GM12874 (cell line): Measurements from ENCODE around the gene FGF18.

ENCODE experiments used
- TF ChIP-seq, protein P1 (sequence below): IDR thresholded peaks from 2 replicates; pipeline ENCODE4 v1.5.1; 2011; ENCODE audit warnings: low read depth, mild to moderate bottlenecking, control low read depth, low read length, moderate library complexity; ENCODE audit not compliant: insufficient read depth

FGF18 gene

DNA sequence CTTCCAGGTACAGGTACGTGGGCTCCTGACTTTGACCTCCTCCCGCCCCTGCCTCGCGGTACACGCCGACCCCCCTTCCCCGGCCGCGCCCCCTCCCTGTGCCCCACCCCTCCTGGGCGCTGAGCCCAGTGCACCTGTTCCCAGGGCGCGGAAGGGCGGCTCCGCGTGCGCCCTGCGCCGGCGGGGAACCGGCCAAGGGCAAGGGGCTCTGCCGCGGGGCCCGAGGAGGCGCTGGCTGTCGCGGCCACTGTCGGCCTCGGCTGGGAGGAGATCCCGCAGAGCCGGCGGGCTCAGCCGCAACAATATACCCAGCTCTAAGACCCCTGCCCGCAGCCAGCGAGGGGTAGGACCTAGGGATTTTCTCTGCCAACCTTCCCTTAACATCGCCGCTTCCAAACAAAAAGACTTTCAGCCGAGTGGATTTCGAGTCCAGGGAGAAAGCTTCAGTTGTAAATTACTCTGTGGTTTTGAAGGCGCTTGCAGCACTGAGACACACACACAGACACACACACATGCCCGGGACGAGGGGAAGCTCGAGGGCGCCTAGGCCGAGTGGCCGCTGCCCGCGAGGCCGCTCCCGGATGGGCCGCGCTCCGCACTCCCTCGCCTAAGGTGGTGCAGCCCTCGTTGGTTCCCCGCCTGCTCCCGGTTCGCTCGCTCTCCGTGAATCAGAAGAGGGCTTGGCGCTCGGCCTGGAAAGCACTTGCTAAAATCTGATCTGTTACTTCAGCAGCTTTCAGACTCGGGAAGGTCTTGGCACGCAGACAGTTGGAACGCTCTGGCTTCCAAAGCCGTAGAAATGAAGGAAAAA, 1.2 kb downstream of the FGF18 start:
- TF ChIP-seq, protein P1, sequence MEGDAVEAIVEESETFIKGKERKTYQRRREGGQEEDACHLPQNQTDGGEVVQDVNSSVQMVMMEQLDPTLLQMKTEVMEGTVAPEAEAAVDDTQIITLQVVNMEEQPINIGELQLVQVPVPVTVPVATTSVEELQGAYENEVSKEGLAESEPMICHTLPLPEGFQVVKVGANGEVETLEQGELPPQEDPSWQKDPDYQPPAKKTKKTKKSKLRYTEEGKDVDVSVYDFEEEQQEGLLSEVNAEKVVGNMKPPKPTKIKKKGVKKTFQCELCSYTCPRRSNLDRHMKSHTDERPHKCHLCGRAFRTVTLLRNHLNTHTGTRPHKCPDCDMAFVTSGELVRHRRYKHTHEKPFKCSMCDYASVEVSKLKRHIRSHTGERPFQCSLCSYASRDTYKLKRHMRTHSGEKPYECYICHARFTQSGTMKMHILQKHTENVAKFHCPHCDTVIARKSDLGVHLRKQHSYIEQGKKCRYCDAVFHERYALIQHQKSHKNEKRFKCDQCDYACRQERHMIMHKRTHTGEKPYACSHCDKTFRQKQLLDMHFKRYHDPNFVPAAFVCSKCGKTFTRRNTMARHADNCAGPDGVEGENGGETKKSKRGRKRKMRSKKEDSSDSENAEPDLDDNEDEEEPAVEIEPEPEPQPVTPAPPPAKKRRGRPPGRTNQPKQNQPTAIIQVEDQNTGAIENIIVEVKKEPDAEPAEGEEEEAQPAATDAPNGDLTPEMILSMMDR = no peak

DNA sequence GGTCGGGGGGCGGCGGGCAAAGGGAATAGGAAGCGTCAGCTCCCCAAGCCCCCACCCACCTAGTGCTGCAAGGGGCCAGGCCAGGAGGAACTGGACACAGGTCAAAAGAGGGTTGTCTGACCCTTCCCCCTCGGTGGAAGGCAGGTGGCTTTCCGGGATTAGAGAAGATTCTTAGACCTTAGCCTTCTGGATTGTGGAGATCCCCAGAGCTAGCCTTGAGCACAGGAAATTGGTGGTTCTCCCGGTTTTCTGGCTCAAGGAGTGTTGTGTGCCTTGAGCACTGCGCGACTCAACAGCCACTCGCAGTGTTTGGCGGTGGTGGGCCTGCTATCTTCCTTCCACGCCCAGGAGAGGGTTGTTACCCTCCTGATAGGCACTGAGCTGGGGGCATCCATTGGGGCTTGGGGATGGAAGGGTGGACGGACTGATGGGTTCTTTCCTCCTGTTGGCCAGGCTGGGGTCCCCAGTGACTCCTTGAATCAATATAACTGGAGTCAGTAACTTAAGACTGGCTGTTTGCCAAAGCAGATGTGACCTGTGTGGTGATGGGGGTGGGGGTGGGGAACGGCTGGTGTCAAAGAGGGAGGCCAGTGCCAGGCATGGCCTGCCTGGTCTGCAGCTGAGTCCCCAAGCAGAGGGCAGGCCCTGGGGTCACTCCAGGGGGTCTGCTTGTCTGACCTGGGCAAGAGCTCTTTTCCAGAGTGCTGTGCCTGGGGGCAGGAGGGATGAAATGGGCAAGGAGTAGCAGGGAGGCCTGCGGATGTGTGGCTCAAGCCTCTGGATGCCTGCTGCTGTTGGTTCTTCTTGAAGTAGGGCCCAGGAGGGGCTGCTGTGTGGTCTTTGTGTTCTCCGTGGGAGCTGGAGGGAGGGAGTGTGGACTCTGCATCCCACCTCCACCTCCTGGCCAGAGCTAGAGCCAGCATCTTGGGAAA, 2.1 kb downstream of the FGF18 start:
- TF ChIP-seq, protein P1 = no peak

DNA sequence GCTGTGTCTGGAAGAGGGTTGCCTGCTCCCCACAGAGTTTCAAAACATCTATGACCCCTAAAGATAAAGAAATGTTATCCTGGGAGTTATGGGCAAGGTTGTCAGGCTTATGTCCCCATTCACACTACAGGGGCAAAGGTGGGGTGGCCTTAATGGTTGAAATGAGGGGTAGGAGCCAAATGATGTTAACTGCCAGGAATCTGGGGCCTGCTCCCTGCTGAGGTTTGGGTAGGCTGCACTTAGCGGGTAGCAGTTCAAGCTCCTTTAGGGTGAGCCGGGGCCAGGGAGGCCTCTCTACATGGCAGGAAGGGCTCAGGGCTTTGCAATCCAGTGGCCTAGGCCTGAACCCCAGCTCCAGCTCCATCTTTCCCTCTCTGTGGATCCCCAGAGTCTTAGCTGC, 3.0 kb downstream of the FGF18 start:
- TF ChIP-seq, protein P1 = no peak

DNA sequence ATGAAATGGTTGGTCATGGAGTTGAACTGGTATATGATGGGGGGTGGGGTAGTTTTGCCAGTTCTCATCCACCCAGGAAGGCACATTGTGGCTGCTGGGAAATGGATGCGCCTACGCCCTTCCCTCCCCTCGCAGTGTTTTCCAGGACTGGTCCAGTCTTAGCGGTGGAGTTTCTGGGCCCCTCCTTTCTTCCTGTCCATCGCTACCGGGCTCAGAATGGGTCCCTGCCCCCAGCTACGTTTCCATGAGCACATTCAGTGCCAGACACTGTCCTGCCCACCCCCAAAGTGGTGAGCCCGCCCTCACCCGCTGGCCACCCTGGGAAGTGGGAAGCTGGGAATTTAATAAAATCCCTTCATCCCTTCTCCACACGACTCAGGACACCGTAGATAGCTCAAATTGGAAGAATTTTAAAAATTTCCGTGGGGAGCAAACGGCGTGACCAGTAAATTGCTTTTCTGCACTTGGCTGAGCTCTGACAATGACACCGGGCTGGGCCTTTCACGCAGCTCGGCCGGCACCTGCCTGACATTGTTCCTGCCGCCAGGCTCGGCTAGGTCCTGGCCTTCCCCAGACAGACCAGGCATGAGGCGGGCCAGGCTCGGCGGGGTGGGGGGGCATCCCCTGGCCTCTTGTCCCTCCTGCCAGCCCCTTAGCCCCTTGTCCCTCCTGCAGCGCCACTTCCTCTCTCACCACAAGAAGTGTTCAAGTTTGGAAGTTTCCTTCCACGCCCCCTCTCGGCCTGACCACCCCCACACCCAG, 3.6 kb downstream of the FGF18 start:
- TF ChIP-seq, protein P1 = no peak

DNA sequence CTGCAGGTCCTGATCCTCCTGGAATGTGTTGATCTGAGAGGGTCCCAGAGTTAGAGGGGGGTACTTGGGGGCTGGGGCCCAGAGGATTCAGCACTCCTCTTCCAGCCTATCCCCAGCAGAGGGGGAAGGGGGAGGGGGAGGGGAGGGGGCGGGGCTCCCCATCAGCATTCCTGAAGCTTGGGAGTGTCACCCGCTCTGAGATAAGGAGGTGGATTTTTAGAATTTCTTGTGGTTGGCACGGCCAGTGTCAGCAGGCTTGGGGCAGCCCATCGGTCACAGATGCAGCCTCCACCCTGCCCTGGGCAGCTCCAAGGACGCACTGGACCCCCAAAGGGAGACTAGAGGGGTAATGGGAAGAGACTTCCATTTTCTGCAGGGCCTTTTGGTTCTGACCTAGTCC, 5.3 kb downstream of the FGF18 start:
- TF ChIP-seq, protein P1 = no peak

DNA sequence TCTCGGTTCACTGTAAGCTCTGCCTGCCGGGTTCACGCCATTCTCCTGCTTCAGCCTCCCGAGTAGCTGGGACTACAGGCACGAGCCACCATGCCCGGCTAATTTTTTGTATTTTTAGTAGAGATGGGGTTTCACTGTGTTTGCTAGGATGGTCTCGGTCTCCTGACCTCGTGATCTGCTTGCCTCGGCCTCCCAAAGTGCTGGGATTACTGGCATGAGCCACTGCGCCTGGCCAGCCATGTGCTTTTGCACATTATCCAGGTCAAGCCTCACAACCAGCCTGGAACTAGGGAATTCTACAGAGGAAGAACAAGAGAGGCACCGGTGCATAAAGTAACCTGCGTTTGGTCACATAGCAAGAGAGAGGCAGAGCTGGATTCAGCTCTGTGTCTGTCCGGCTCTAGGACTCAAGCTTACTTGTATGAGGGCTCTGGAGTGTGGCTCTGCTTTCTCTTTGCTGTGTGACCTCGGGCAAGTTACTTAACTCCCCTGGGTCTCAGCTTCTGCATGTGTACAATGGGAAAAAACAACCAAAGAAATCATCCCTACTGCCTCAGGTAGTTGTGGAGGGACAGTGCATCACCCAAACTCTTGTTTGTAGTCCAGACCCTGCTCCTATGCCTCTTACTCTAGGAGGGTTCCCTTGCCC, 6.3 kb downstream of the FGF18 start:
- TF ChIP-seq, protein P1 = no peak

DNA sequence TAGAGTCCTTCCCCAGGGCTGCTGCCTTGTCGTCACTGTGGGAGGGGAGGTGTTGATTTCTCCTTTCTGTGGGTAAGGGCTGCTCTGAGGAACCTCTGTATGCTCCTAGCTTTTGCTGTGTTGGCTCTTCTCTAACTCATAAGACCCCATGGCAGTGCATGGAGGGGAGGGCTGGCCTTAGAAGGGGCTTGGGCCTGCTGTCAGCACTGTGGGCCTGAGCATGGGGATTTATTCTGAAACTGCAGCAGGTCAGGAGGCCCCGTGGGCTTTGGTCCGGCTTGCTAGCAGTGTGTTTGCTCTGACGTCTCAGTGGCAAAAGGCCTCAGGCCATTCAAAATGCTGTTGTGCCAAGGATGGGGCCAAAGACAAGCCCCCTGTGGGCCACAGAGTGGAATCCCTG, 6.8 kb downstream of the FGF18 start:
- TF ChIP-seq, protein P1 = no peak
